Keratinocyte (primary cell): ENCODE data around the gene TPSAB1. TPM values are rescaled to one million over a fixed set of nuclear protein-coding genes. Genes with fewer than 3 reads are reported as not detected.

Experiments used
- DNase-seq: peaks from one replicate; pipeline ENCODE4 v3.0.0-alpha.2; 2011; ENCODE audit warnings: low read depth, missing footprints, low spot score
- FAIRE-seq: peaks from 2 replicates; lab custom pipeline; 2011; peaks lifted over from hg19 to GRCh38; lab: Jason Lieb, UNC
- H2AFZ ChIP-seq: 2 replicates; pipeline ENCODE4 v1.6.0; 2012; ENCODE audit warnings: low read length, control low read depth, inconsistent platforms; ENCODE audit not compliant: control insufficient read depth
- H3K27ac ChIP-seq: 2 replicates; pipeline ENCODE4 v1.5.1; 2011; ENCODE audit warnings: low read length; ENCODE audit not compliant: control insufficient read depth, insufficient read depth
- H3K27me3 ChIP-seq: 3 replicates; pipeline ENCODE4 v1.6.0; 2011; ENCODE audit warnings: low read length; ENCODE audit not compliant: control insufficient read depth, insufficient read depth; ENCODE audit errors: extremely low read depth
- H3K36me3 ChIP-seq, 2 experiments: 2 replicates in 1 of 2; 3 replicates in 1 of 2; pipeline ENCODE4 v1.5.1; 2011; ENCODE audit warnings: low read length in 2 of 2, mild to moderate bottlenecking in 1 of 2; ENCODE audit not compliant: control insufficient read depth in 2 of 2, insufficient read depth in 2 of 2; ENCODE audit errors: extremely low read depth in 1 of 2
- H3K4me1 ChIP-seq: 3 replicates; pipeline ENCODE4 v1.5.1; 2011; ENCODE audit warnings: low read length; ENCODE audit not compliant: control insufficient read depth, insufficient read depth; ENCODE audit errors: extremely low read depth
- H3K4me2 ChIP-seq: 3 replicates; pipeline ENCODE4 v1.6.0; 2011; ENCODE audit warnings: low read depth, low read length; ENCODE audit not compliant: control insufficient read depth, insufficient read depth; ENCODE audit errors: extremely low read depth
- H3K4me3 ChIP-seq, 3 experiments: fragments of 200-600 bp in 1 of 3; sonication (generic) in 1 of 3; 2 replicates in 2 of 3; 3 replicates in 1 of 3; pipeline ENCODE4 v1.5.1; 2011 to 2016; ENCODE audit warnings: low read length in 3 of 3, mild to moderate bottlenecking in 3 of 3, control low read depth in 2 of 3, inconsistent platforms in 1 of 3, low read depth in 1 of 3, mixed read lengths in 1 of 3, mixed run types in 1 of 3, moderate library complexity in 1 of 3; ENCODE audit not compliant: control insufficient read depth in 2 of 3, insufficient read depth in 2 of 3; ENCODE audit errors: extremely low read depth in 1 of 3
- H3K79me2 ChIP-seq: 2 replicates; pipeline ENCODE4 v1.6.0; 2012; ENCODE audit warnings: low read length; ENCODE audit not compliant: control insufficient read depth, insufficient read depth
- H3K9ac ChIP-seq: 3 replicates; pipeline ENCODE4 v1.6.0; 2011; ENCODE audit warnings: low read length; ENCODE audit not compliant: control insufficient read depth, insufficient read depth; ENCODE audit errors: extremely low read depth
- H3K9me1 ChIP-seq: 3 replicates; pipeline ENCODE4 v1.6.0; 2011; ENCODE audit warnings: low read length; ENCODE audit not compliant: control insufficient read depth, insufficient read depth; ENCODE audit errors: extremely low read depth
- H3K9me3 ChIP-seq: 2 replicates; pipeline ENCODE4 v1.5.1; 2012; ENCODE audit warnings: low read depth, low read length; ENCODE audit not compliant: control insufficient read depth
- H4K20me1 ChIP-seq: 3 replicates; pipeline ENCODE4 v1.6.0; 2011; ENCODE audit warnings: low read length; ENCODE audit not compliant: control insufficient read depth, insufficient read depth; ENCODE audit errors: extremely low read depth
- EZH2 ChIP-seq: IDR thresholded peaks from one replicate; pipeline ENCODE4 v1.6.1; 2012; ENCODE audit warnings: inconsistent platforms, mild to moderate bottlenecking, low read length, moderate library complexity
- dilution Hi-C: fragments of 300-500 bp; cut with MboI; formaldehyde crosslinking; loops from one replicate; pipeline ENCODE4 v1.7.0; 2020; ENCODE audit warnings: low sequenced_read_pairs; ENCODE audit not compliant: extremely low pct_ligation_motif_present
- polyA plus RNA-seq, 5 experiments: library from polyadenylated mRNA; depleted of rRNA in 3 of 5; stranded (reverse) in 3 of 5; stranded (forward) in 1 of 5; unstranded in 1 of 5; fragments of >200 nt; gene quantifications; 1 replicate in 1 of 5; 2 replicates in 3 of 5; 3 replicates in 1 of 5; pipeline versions ENCODE4 v1.2.1 to v1.2.3, GENCODE V29; 2011 to 2012; ENCODE audit warnings: missing spikeins in 2 of 5, low read depth in 1 of 5, low replicate concordance in 1 of 5
- TF ChIP-seq, protein P1 (sequence below), 3 experiments: IDR thresholded peaks in 1 of 3; conservative IDR thresholded peaks in 1 of 3; optimal IDR thresholded peaks in 1 of 3; 2 replicates in 2 of 3; 3 replicates in 1 of 3; pipeline versions ENCODE3 to v1.5.1; 2011; ENCODE audit warnings: low read length in 3 of 3, mild to moderate bottlenecking in 3 of 3, moderate library complexity in 2 of 3, control low read depth in 1 of 3, inconsistent platforms in 1 of 3; ENCODE audit not compliant: insufficient read depth in 2 of 3; ENCODE audit errors: extremely low read depth in 1 of 3

The TPSAB1 gene
- polyA plus RNA-seq, 1 donor (not counting 4 experiments of a cell fraction or from before 2014, with no cell fraction given): not detected

DNA sequence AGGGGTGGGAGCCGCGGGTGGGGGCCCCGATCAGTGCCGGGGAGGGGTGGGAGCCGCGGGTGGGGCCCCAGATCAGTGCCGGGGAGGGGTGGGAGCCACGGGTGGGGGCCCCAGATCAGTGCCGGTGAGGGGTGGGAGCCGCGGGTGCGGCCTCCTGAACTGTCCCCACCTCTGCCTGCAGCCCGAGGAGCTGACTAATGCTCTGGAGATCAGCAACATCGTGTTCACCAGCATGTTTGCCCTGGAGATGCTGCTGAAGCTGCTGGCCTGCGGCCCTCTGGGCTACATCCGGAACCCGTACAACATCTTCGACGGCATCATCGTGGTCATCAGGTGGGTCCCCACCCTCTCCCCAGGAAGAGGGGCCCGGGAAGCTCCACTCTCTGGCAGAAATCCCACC is 35.6 kb upstream of the TPSAB1 start:
- no peaks in the 10 kb centered on the region for H3K9me1 ChIP-seq
- no peak overlapping the region for H3K4me3 ChIP-seq
- H3K36me3 ChIP-seq: no peaks in the 10 kb centered on the region
- no peaks in the 10 kb centered on the region for H4K20me1 ChIP-seq
- H3K79me2 ChIP-seq: no peaks in the 10 kb centered on the region
- H3K4me1 ChIP-seq: no peaks in the 10 kb centered on the region
- no peak for FAIRE-seq
- dilution Hi-C loops: no loop called here
- TF ChIP-seq EZH2: peak; percentile 40
- TF ChIP-seq, protein P1, sequence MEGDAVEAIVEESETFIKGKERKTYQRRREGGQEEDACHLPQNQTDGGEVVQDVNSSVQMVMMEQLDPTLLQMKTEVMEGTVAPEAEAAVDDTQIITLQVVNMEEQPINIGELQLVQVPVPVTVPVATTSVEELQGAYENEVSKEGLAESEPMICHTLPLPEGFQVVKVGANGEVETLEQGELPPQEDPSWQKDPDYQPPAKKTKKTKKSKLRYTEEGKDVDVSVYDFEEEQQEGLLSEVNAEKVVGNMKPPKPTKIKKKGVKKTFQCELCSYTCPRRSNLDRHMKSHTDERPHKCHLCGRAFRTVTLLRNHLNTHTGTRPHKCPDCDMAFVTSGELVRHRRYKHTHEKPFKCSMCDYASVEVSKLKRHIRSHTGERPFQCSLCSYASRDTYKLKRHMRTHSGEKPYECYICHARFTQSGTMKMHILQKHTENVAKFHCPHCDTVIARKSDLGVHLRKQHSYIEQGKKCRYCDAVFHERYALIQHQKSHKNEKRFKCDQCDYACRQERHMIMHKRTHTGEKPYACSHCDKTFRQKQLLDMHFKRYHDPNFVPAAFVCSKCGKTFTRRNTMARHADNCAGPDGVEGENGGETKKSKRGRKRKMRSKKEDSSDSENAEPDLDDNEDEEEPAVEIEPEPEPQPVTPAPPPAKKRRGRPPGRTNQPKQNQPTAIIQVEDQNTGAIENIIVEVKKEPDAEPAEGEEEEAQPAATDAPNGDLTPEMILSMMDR (optimal IDR thresholded peaks at IDR 0.05 in 1 of 3, IDR thresholded peaks at IDR 0.05 in 1 of 3, conservative IDR thresholded peaks at IDR 0.05 in 1 of 3; ENCODE audit: extremely low read depth in 1 of 3, insufficient read depth in 2 of 3, low read length in 3 of 3): no peak
- H3K9me3 ChIP-seq: no peaks in the 10 kb centered on the region
- no peak for DNase-seq
- H3K27ac ChIP-seq: no peak overlapping the region
- peaks cover 23% of the 10 kb centered on the region for H3K27me3 ChIP-seq
- no peak overlapping the region for H3K9ac ChIP-seq
- no peak overlapping the region for H3K4me2 ChIP-seq
- no peak overlapping the region for H2AFZ ChIP-seq

DNA sequence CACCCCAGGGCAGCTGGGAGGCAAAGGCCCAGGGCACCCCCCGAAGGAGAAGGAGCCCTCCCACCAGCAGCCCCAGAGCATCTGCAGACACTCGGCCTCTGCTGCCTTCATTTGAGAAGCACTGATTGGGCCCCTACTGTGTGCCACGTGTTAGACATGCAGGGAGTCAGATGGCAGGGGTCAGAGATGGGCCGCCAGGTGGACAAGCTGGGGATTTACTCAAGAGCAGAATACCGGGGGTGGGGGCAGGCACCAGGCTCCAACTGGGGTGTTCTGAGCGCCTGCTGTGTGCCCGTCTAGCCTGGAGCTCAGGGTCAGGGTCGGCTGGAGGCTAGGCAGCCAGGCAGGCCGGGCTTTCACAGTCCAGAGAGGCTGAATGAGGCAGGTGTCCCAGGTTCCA is 34.2 kb upstream of the TPSAB1 start:
- H3K9me3 ChIP-seq: no peaks in the 10 kb centered on the region
- no peaks in the 10 kb centered on the region for H4K20me1 ChIP-seq
- H3K36me3 ChIP-seq: no peaks in the 10 kb centered on the region
- no peaks in the 10 kb centered on the region for H3K9me1 ChIP-seq
- H2AFZ ChIP-seq: no peak overlapping the region
- DNase-seq (no peak), FAIRE-seq (no peak)
- H3K4me3 ChIP-seq: no peak overlapping the region
- TF ChIP-seq, protein P1 (optimal IDR thresholded peaks at IDR 0.05 in 1 of 3, IDR thresholded peaks at IDR 0.05 in 1 of 3, conservative IDR thresholded peaks at IDR 0.05 in 1 of 3; ENCODE audit: extremely low read depth in 1 of 3, insufficient read depth in 2 of 3, low read length in 3 of 3): no peak
- no peak for TF ChIP-seq EZH2
- H3K4me2 ChIP-seq: no peak overlapping the region
- dilution Hi-C loops: no loop called here
- H3K27me3 ChIP-seq: peaks cover 23% of the 10 kb centered on the region
- no peaks in the 10 kb centered on the region for H3K79me2 ChIP-seq
- H3K27ac ChIP-seq: no peak overlapping the region
- no peaks in the 10 kb centered on the region for H3K4me1 ChIP-seq
- H3K9ac ChIP-seq: no peak overlapping the region
